Mesendoderm (in vitro differentiated cells): Measurements from ENCODE around the gene MZT2B. TPM values are rescaled to one million over a fixed set of nuclear protein-coding genes. Genes with fewer than 3 reads are reported as not detected.
A peak's percentile ranks its signal among the peaks of the same experiment; 100 is the strongest.
"Not testable (repeated sequence)": the region's sequence is repeated elsewhere in the genome, so short reads cannot be mapped to it uniquely, and the experiment has no call there.

Experiments used
- DNase-seq: peaks from one replicate; pipeline ENCODE4 v3.0.0; 2013
- H2AK5ac ChIP-seq: 2 replicates; pipeline ENCODE4 v1.6.1; 2013; ENCODE audit warnings: low read length, inconsistent platforms
- H2BK120ac ChIP-seq: 2 replicates; pipeline ENCODE4 v1.6.1; 2013; ENCODE audit warnings: low read depth, mild to moderate bottlenecking, low read length, moderate library complexity, mixed read lengths
- H2BK15ac ChIP-seq: replicated peaks from 2 replicates; pipeline ENCODE4 v1.6.1; 2013; ENCODE audit warnings: low read depth, mild to moderate bottlenecking, moderate library complexity
- H2BK5ac ChIP-seq: 2 replicates; pipeline ENCODE4 v1.6.1; 2013; ENCODE audit warnings: low read length, inconsistent platforms
- H3K18ac ChIP-seq: 2 replicates; pipeline ENCODE4 v1.6.1; 2013; ENCODE audit warnings: mild to moderate bottlenecking, low read length, mixed read lengths
- H3K23ac ChIP-seq: one replicate; pipeline ENCODE4 v1.6.1; 2013; ENCODE audit warnings: low read length
- H3K27ac ChIP-seq: 2 replicates; pipeline ENCODE4 v1.5.1; 2013; ENCODE audit warnings: low read depth, mild to moderate bottlenecking, inconsistent platforms, low read length, moderate library complexity
- H3K27me3 ChIP-seq: 2 replicates; pipeline ENCODE4 v1.6.1; 2013; ENCODE audit warnings: low read length, control low read depth, mild to moderate bottlenecking, inconsistent platforms; ENCODE audit not compliant: insufficient read depth, poor library complexity
- H3K36me3 ChIP-seq: 2 replicates; pipeline ENCODE4 v1.6.1; 2013; ENCODE audit warnings: low read length, inconsistent platforms; ENCODE audit not compliant: control insufficient read depth, insufficient read depth
- H3K4ac ChIP-seq: one replicate; pipeline ENCODE4 v1.6.1; 2013; ENCODE audit warnings: low read depth, mild to moderate bottlenecking, low read length, moderate library complexity
- H3K4me1 ChIP-seq: 2 replicates; pipeline ENCODE4 v1.6.1; 2013; ENCODE audit warnings: low read depth, low read length, inconsistent platforms; ENCODE audit not compliant: control insufficient read depth
- H3K4me2 ChIP-seq: 2 replicates; pipeline ENCODE4 v1.6.1; 2013; ENCODE audit warnings: low read length
- H3K4me3 ChIP-seq: 2 replicates; pipeline ENCODE4 v1.5.1; 2013; ENCODE audit warnings: mild to moderate bottlenecking, low read length
- H3K56ac ChIP-seq: one replicate; pipeline ENCODE4 v1.6.1; 2013; ENCODE audit warnings: low read length
- H3K79me1 ChIP-seq: 2 replicates; pipeline ENCODE4 v1.6.1; 2013; ENCODE audit warnings: low read length, inconsistent platforms
- H3K79me2 ChIP-seq: 2 replicates; pipeline ENCODE4 v1.6.1; 2013; ENCODE audit warnings: mild to moderate bottlenecking, low read length; ENCODE audit not compliant: control insufficient read depth, insufficient read depth
- H3K9ac ChIP-seq: 2 replicates; pipeline ENCODE4 v1.6.1; 2013; ENCODE audit warnings: low read length, inconsistent platforms
- H4K5ac ChIP-seq: one replicate; pipeline ENCODE4 v1.6.1; 2013; ENCODE audit warnings: low read length
- H4K8ac ChIP-seq: one replicate; pipeline ENCODE4 v1.6.1; 2013; ENCODE audit warnings: low read depth, mild to moderate bottlenecking, control low read depth, low read length, moderate library complexity
- WGBS: extraction: QIAGEN DNeasy Blood & Tissue Kit; methylation state at CpG from one replicate; pipeline ENCODE4 v1.1.7; 2013; ENCODE audit warnings: low lambda C conversion rate, missing lambda C conversion rate; ENCODE audit not compliant: insufficient coverage; ENCODE audit errors: extremely low coverage; 5-methylcytosine and 5-hydroxymethylcytosine counted together
- polyA plus RNA-seq, 2 experiments: library from polyadenylated mRNA; stranded (reverse); fragments of 200-250 nt; gene quantifications; one replicate each; pipeline ENCODE4 v1.2.3, GENCODE V29; 2013

Gene MZT2B, protein sequence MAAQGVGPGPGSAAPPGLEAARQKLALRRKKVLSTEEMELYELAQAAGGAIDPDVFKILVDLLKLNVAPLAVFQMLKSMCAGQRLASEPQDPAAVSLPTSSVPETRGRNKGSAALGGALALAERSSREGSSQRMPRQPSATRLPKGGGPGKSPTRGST
- 134 TPM for polyA plus RNA-seq (2013, experiment 1 of 2)
- 130 TPM for polyA plus RNA-seq (2013, experiment 2 of 2)

DNA sequence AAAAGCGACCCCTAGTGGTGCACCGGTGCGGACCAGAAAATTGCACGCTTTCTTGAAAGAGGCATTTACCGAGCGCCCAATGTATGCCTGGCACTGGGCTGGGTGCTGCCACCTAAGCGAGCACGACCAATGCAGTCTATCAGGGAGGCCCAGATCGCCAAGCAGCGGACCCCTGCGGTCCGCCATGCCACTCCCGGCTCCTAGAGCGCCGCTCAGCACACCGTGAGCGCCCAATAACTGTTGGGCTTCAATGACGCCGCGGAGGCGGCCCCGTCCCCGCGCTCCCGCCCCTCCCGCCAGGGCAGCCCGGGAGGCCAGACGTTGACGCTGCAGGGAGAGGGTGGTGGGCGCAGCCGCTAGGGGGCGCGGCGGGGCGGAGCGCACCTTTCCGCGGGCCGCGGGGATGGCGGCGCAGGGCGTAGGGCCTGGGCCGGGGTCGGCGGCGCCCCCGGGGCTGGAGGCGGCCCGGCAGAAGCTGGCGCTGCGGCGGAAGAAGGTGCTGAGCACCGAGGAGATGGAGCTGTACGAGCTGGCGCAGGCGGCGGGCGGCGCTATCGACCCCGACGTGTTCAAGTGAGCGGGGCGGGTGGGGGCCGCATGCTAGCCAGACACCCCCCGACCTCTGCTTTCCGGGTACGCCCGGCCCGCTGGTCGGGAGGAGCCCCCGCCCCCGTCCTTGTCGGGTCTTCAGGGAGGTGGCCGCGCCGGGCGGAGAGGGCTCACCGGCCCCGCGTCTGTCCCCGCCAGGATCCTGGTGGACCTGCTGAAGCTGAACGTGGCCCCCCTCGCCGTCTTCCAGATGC is at the start of gene MZT2B:
TSS of gene MZT2B (plus strand) at position 383 of the 803 bp plus-strand sequence. CDS start at position 404, 21 bp downstream.
- Histone ChIP-seq H3K4ac (peak within 1 kb of the TSS; percentile 90), H3K4me2 (peak within 1 kb of the TSS; percentile 74), H3K18ac (peak within 1 kb of the TSS; percentile 94), H2BK120ac (peak within 1 kb of the TSS; percentile 69), H3K4me3 (peak within 1 kb of the TSS; percentile 71), H3K79me2 (peaks cover 43% of the 10 kb centered on the region), H3K9ac (peak within 1 kb of the TSS; percentile 90), H3K23ac (peak within 1 kb of the TSS; percentile 83), H2BK5ac (peak within 1 kb of the TSS; percentile 73), H3K56ac (peak within 1 kb of the TSS; percentile 93), H3K27ac (peak within 1 kb of the TSS; percentile 70)
- H2AK5ac ChIP-seq, H4K8ac ChIP-seq, H3K27me3 ChIP-seq, H2BK15ac ChIP-seq, H3K4me1 ChIP-seq, H3K36me3 ChIP-seq, H3K79me1 ChIP-seq, H4K5ac ChIP-seq: not testable (repeated sequence)
- DNase-seq = peak; percentile 89
- no CpG with 5 or more reads among the region's 86 CpGs for WGBS

DNA sequence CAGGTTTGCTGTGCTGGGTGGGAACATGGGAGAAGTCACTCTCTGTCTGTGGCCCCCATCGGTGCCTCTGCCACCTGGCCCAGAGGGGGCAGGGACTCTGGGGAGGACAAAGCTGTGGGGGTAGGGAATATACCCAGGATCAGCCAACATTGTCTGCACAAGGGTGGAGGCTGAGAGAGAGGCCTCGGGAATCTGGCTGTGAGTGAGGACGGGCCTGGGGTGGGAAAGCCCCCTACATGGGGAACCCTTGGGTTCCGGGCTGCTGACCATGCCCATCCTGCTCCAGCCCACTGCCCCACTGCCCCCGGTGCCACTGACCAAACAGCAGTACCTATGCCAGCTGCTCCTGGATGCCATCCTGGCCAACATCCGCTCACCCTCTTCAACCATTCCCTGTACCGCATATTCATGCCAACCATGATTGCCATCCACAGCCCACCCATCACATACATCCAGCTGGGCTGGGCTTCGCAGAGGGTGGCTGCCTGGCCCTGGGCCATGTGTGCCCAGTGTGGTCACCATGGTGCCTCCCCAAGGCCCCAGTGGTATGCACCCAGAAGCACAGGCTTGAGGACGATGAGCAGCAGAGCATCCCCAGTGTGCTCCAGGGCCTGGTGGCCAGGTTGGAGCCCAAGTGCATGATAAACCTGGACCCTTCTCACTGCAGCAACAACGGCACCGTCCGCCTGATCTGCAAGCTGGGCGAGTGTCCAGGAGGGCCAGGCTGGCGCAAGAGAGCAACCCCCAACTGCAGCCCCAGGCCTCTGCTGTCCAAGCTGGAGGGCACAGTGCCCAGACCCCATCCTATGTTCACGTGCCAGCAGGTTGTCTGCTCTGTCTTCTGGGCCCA is 46.1 kb upstream of the MZT2B start:
- no CpG with 5 or more reads among the region's 15 CpGs for WGBS
- Histone ChIP-seq H3K23ac (no peak overlapping the region), H2BK15ac (no peak overlapping the region), H3K79me2 (no peaks in the 10 kb centered on the region), H4K5ac (no peak overlapping the region), H3K4ac (no peak overlapping the region), H2AK5ac (no peak overlapping the region), H3K9ac (no peak overlapping the region), H3K4me1 (no peaks in the 10 kb centered on the region), H3K79me1 (no peaks in the 10 kb centered on the region), H3K4me2 (no peak overlapping the region), H4K8ac (no peak overlapping the region), H3K27ac (no peak overlapping the region), H3K4me3 (no peak overlapping the region), H3K18ac (no peak overlapping the region), H3K56ac (no peak overlapping the region), H3K36me3 (no peaks in the 10 kb centered on the region), H3K27me3 (no peaks in the 10 kb centered on the region), H2BK5ac (no peak overlapping the region), H2BK120ac (no peak overlapping the region)
- DNase-seq = no peak

DNA sequence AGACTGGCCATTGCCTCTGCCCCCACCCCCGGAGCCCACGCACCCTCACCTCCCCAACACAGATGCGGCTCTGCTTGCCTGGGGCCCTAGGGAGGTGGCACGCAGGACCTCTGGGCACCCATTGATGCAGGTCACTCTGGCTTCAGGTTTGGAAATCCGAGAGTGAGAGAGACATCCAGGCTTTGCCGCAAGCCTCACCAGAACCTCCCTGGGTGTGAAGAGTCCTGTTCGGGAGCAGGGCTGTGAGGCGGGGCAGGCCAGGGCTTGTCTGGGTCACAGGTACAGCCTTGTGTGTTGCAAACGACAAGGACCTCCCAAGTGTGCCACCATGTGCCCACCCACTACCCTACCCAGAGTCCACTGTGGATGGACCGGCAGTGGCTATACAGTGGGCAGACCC is 45.5 kb upstream of the MZT2B start:
- H3K4me1 ChIP-seq, H4K5ac ChIP-seq, H3K56ac ChIP-seq, H4K8ac ChIP-seq, H3K27ac ChIP-seq, H3K36me3 ChIP-seq, DNase-seq, H3K4me3 ChIP-seq, H3K4ac ChIP-seq, H2BK120ac ChIP-seq, H2BK5ac ChIP-seq, H3K79me1 ChIP-seq, H3K27me3 ChIP-seq, H3K79me2 ChIP-seq, H3K9ac ChIP-seq, H3K18ac ChIP-seq, H3K4me2 ChIP-seq, H2BK15ac ChIP-seq, H2AK5ac ChIP-seq, H3K23ac ChIP-seq: not testable (repeated sequence)
- no CpG with 5 or more reads among the region's 10 CpGs for WGBS

DNA sequence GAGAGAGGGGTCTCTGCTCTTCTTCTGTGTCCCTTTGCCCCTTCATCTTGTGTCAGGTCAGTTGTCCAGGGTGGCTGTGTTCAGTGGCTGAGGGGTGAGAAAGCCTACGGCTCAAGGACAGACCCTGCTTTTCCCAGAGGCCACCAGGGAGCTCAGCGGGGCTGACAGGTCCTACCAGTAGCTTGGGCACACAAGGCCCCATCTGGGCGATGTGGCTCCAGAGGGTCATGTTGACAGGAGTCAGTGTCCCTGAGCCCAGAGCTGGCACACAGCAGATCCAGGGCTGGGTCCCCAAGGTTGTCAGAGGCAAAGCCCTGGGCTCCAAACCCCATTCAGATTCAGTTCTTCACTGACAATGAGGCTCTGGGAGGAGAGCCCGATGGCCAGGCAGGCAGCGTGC is 44.9 kb upstream of the MZT2B start:
- not testable (repeated sequence) for H3K4me2 ChIP-seq, H3K56ac ChIP-seq, H3K4me1 ChIP-seq, H4K8ac ChIP-seq, H2BK5ac ChIP-seq, H3K23ac ChIP-seq, H3K18ac ChIP-seq, H3K4ac ChIP-seq, H4K5ac ChIP-seq, H3K9ac ChIP-seq, H3K27me3 ChIP-seq, H3K36me3 ChIP-seq, H2BK15ac ChIP-seq, H2AK5ac ChIP-seq, H3K27ac ChIP-seq, H3K79me1 ChIP-seq, H3K4me3 ChIP-seq, DNase-seq, H2BK120ac ChIP-seq, H3K79me2 ChIP-seq
- WGBS = no CpG with 5 or more reads among the region's 5 CpGs

DNA sequence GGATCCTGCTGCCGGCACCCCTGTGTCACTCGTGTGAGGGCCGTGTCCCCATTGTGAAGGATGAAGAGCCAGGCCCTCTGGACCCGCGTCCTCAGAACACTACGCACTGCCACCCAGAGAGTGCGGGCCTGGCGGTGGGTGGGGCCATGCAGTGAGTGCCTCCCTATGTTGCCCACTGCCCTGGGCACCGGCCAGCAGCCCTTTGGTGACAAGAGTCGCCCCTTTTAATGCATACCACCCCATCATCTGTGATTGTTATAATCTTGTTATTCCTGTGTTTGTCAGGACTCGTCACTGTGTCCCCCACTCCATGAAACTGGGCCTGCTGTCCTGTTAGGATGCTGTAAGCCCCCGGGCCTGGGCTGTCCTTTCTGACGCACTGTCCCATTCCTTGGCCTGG is 43.7 kb upstream of the MZT2B start:
- WGBS = no CpG with 5 or more reads among the region's 13 CpGs
- not testable (repeated sequence) for H3K4ac ChIP-seq

More for the DNA sequence above, 43.7 kb upstream of the MZT2B start:
- H3K27ac ChIP-seq, H2BK5ac ChIP-seq, H3K23ac ChIP-seq, H3K4me2 ChIP-seq, H4K5ac ChIP-seq, H2BK15ac ChIP-seq, DNase-seq, H3K4me1 ChIP-seq, H3K9ac ChIP-seq, H2BK120ac ChIP-seq, H3K79me2 ChIP-seq, H3K4me3 ChIP-seq, H3K18ac ChIP-seq, H3K79me1 ChIP-seq, H3K36me3 ChIP-seq, H4K8ac ChIP-seq, H3K56ac ChIP-seq, H2AK5ac ChIP-seq, H3K27me3 ChIP-seq: not testable (repeated sequence)
